ENCODE data around the gene DUSP8. TPM values are rescaled to one million over a fixed set of nuclear protein-coding genes. Genes with fewer than 3 reads are reported as not detected.

The DUSP8 gene
- polyA plus RNA-seq, 1 of the 3 experiments (the other 2 are of a cell fraction) = 2.0 TPM

DNA sequence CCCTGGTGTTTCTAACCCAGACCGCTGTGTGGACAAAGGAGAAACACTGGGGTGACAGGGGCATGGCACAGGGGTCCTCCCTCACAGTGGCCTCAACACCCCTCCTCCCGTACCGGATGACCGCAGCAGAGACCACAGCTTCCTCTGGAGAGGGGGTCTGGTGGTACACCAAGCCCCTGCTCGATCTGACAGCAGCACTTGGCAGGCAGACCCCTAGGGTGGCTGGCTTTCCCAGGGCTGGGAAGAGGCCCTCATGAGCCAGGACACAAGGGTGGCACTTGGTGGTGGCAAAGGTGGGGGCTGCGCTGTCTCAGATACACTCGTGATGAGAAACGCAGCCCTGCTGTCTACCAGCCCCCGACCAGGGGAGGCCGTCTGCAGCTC, 38.7 kb downstream of the DUSP8 start:
- H3K9me2 ChIP-seq = no peaks in the 10 kb centered on the region

DNA sequence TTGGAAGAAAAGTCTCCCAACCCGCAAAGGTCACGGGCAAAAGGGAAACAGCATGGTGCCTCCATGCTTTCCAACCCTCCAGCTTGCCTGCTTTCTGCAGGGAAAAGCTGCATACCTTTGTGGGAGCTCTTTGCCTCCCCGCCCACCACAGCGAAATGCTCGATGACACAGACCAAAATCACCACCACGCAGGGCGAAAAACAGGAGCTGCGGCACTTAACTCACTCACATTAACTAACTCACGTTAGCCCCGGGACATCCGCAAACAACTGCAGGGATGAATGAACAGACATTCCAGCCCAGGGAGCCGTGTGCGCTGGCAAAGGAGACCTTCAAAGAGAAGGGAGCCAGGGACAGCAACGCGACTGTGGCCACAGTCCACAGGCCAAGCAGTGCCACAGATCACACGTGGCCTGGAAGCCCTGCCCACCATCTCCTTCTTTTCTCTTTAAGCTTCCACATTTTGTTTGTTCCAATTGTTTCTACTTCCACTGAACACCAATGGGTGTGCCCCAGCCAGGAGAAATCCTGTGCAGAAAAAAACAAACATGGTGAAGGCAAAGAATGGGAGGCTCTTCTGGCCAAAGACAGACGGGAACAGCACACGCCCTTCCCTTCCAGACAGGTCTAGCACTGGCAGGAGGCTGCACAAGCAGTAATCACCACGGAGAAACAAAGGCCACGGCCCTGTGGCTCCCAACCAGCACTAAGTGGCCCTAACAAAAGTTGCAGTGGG, 39.3 kb downstream of the DUSP8 start:
- no peaks in the 10 kb centered on the region for H3K9me2 ChIP-seq
- no peak overlapping the region for H3K4me2 ChIP-seq
- H3K4me3 ChIP-seq (ENCODE audit: low read depth in 2 of 2, low read length in 1 of 2) = no peak overlapping the region
- peaks cover 0 to 17% of the 10 kb centered on the region in 2 experiments; a peak in 1 of 4 replicates for H3K4me1 ChIP-seq (ENCODE audit: control insufficient read depth in 1 of 2, insufficient read depth in 2 of 2, low read depth in 1 of 2, low read length in 1 of 2)
- H3K27me3 ChIP-seq (ENCODE audit: insufficient read depth) = no peaks in the 10 kb centered on the region
- ChIA-PET CTCF (interaction anchor here (0.9 to 1.3 kb wide), 2 partner anchors 17 to 42 kb away, joined by 3 to 4 read pairs; no protein-coding TSS in a partner anchor), POLR2A (no interaction called here)
- no peak overlapping the region for H2AFZ ChIP-seq (ENCODE audit: low read depth)
- no peaks in the 10 kb centered on the region for H3K9me3 ChIP-seq
- H3K36me3 ChIP-seq (replicated peaks in 1 of 2; ENCODE audit: control insufficient read depth in 1 of 2, insufficient read depth in 2 of 2, low read length in 1 of 2) = peaks cover 0 to 9% of the 10 kb centered on the region in 2 experiments
- no peaks in the 10 kb centered on the region for H3F3A ChIP-seq (replicated peaks; ENCODE audit: insufficient read depth)
- no peak overlapping the region for H3K27ac ChIP-seq (ENCODE audit: low read depth in 2 of 2, low read length in 1 of 2)
- no peak for TF ChIP-seq SIN3A (IDR thresholded peaks at IDR 0.05; ENCODE audit: borderline replicate concordance, low read depth, low read length)
- TF ChIP-seq TCF12 (IDR thresholded peaks at IDR 0.05) = no peak
- TF ChIP-seq, protein P1, sequence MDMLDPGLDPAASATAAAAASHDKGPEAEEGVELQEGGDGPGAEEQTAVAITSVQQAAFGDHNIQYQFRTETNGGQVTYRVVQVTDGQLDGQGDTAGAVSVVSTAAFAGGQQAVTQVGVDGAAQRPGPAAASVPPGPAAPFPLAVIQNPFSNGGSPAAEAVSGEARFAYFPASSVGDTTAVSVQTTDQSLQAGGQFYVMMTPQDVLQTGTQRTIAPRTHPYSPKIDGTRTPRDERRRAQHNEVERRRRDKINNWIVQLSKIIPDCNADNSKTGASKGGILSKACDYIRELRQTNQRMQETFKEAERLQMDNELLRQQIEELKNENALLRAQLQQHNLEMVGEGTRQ (IDR thresholded peaks at IDR 0.05; ENCODE audit: borderline replicate concordance, low read depth, low read length) = no peak
- TF ChIP-seq, protein P2, sequence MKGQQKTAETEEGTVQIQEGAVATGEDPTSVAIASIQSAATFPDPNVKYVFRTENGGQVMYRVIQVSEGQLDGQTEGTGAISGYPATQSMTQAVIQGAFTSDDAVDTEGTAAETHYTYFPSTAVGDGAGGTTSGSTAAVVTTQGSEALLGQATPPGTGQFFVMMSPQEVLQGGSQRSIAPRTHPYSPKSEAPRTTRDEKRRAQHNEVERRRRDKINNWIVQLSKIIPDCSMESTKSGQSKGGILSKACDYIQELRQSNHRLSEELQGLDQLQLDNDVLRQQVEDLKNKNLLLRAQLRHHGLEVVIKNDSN (IDR thresholded peaks at IDR 0.05; ENCODE audit: borderline replicate concordance, low read depth) = no peak
- TF ChIP-seq MEF2A (IDR thresholded peaks at IDR 0.05; ENCODE audit: borderline replicate concordance, low read depth) = no peak
- TF ChIP-seq FOXM1 (IDR thresholded peaks at IDR 0.05; ENCODE audit: low read depth) = no peak
- no peak for TF ChIP-seq EZH2phosphoT487 (IDR thresholded peaks at IDR 0.05; ENCODE audit: borderline replicate concordance, low read depth)
- no peak for TF ChIP-seq MXI1 (IDR thresholded peaks at IDR 0.05; ENCODE audit: low read depth, low read length)
- TF ChIP-seq, protein P3, sequence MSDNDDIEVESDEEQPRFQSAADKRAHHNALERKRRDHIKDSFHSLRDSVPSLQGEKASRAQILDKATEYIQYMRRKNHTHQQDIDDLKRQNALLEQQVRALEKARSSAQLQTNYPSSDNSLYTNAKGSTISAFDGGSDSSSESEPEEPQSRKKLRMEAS (IDR thresholded peaks at IDR 0.05; ENCODE audit: low read depth) = no peak
- no peak for TF ChIP-seq ELF1 (IDR thresholded peaks at IDR 0.05)
- TF ChIP-seq GABPA (IDR thresholded peaks at IDR 0.05; ENCODE audit: low read depth) = no peak
- TF ChIP-seq RXRA (IDR thresholded peaks at IDR 0.05; ENCODE audit: borderline replicate concordance, low read depth) = no peak
- TF ChIP-seq, protein P4, sequence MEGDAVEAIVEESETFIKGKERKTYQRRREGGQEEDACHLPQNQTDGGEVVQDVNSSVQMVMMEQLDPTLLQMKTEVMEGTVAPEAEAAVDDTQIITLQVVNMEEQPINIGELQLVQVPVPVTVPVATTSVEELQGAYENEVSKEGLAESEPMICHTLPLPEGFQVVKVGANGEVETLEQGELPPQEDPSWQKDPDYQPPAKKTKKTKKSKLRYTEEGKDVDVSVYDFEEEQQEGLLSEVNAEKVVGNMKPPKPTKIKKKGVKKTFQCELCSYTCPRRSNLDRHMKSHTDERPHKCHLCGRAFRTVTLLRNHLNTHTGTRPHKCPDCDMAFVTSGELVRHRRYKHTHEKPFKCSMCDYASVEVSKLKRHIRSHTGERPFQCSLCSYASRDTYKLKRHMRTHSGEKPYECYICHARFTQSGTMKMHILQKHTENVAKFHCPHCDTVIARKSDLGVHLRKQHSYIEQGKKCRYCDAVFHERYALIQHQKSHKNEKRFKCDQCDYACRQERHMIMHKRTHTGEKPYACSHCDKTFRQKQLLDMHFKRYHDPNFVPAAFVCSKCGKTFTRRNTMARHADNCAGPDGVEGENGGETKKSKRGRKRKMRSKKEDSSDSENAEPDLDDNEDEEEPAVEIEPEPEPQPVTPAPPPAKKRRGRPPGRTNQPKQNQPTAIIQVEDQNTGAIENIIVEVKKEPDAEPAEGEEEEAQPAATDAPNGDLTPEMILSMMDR (IDR thresholded peaks at IDR 0.05) = no peak
- TF ChIP-seq TAF1 (IDR thresholded peaks at IDR 0.05; ENCODE audit: borderline replicate concordance, low read depth, low read length) = no peak
- peaks cover 92% of the 10 kb centered on the region for H4K20me1 ChIP-seq (ENCODE audit: insufficient read depth)
- H3K9ac ChIP-seq = no peak overlapping the region
- WGBS (ENCODE audit: low lambda C conversion rate) = 93% methylated on average over 19 of the region's 20 CpGs
- no peak for DNase-seq
- H3K79me2 ChIP-seq (ENCODE audit: insufficient read depth) = peaks cover 97% of the 10 kb centered on the region

More for the DNA sequence above, 38.7 kb downstream of the DUSP8 start:
- Histone ChIP-seq H2AFZ (ENCODE audit: low read depth) (no peak overlapping the region), H3K4me3 (ENCODE audit: low read depth in 2 of 2, low read length in 1 of 2) (no peak overlapping the region), H4K20me1 (ENCODE audit: insufficient read depth) (peaks cover 86% of the 10 kb centered on the region), H3K9ac (no peak overlapping the region), H3K27me3 (ENCODE audit: insufficient read depth) (peaks cover 5% of the 10 kb centered on the region; the same call in 1 of the 2 replicates), H3K27ac (ENCODE audit: low read depth in 2 of 2, low read length in 1 of 2) (no peak overlapping the region; a peak in 1 of 4 replicates), H3K4me1 (ENCODE audit: control insufficient read depth in 1 of 2, insufficient read depth in 2 of 2, low read depth in 1 of 2, low read length in 1 of 2) (peaks cover 0 to 17% of the 10 kb centered on the region in 2 experiments; a peak in 1 of 4 replicates), H3F3A (replicated peaks; ENCODE audit: insufficient read depth) (no peaks in the 10 kb centered on the region), H3K36me3 (replicated peaks in 1 of 2; ENCODE audit: control insufficient read depth in 1 of 2, insufficient read depth in 2 of 2, low read length in 1 of 2) (peaks cover 0 to 9% of the 10 kb centered on the region in 2 experiments), H3K9me3 (no peaks in the 10 kb centered on the region), H3K79me2 (ENCODE audit: insufficient read depth) (peaks cover 92% of the 10 kb centered on the region), H3K4me2 (no peak overlapping the region)
- no peak for TF ChIP-seq MEF2A (IDR thresholded peaks at IDR 0.05; ENCODE audit: borderline replicate concordance, low read depth)
- TF ChIP-seq, protein P5, sequence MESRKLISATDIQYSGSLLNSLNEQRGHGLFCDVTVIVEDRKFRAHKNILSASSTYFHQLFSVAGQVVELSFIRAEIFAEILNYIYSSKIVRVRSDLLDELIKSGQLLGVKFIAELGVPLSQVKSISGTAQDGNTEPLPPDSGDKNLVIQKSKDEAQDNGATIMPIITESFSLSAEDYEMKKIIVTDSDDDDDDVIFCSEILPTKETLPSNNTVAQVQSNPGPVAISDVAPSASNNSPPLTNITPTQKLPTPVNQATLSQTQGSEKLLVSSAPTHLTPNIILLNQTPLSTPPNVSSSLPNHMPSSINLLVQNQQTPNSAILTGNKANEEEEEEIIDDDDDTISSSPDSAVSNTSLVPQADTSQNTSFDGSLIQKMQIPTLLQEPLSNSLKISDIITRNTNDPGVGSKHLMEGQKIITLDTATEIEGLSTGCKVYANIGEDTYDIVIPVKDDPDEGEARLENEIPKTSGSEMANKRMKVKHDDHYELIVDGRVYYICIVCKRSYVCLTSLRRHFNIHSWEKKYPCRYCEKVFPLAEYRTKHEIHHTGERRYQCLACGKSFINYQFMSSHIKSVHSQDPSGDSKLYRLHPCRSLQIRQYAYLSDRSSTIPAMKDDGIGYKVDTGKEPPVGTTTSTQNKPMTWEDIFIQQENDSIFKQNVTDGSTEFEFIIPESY (IDR thresholded peaks at IDR 0.05; ENCODE audit: borderline replicate concordance, low read depth) = no peak
- POLR2A ChIA-PET = no interaction called here
- DNase-seq = no peak
- CTCF ChIA-PET = interaction anchor here (0.9 kb wide), 1 partner anchor 42 kb away, joined by 4 read pairs; no protein-coding TSS in a partner anchor
- WGBS (ENCODE audit: low lambda C conversion rate) = 83% methylated on average over 7 of the region's 10 CpGs
